Measurements from ENCODE around the gene COX8C.
A peak's percentile ranks its signal among the peaks of the same experiment; 100 is the strongest.
"Not testable (repeated sequence)": the region's sequence is repeated elsewhere in the genome, so short reads cannot be mapped to it uniquely, and the experiment has no call there.

The COX8C gene

DNA sequence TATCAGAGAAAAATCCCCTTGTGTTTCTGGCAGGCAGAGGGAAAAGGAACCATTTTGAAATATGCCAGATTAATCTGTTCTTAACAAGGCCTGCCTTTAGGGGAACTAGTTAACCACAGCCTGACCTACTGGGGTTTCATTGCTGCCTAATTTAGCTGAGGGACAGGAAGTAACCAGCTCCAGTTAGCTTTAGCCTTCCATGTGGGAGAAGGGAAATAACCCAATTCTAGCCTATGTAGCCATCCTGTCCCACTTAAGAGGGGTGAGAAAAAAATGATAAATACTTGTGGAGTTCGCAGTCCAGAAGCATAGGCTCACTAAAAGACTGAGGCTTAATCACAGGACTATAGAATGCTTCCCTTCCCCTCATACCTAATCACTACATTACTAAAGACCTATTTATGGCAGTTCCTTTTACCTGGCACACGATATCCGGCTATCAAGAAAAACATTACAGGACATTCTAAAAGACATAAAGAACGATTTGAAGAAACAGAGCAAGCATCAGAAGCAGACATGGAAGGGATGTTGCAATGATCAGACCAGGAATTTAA is 22.8 kb downstream of the COX8C start:
- H3K4me1 Mint-ChIP-seq, result peaks cover 35% of the 10 kb centered on the region
- H3K9me3 Mint-ChIP-seq, result peaks cover 17% of the 10 kb centered on the region
- peak overlapping the region; percentile 88 for H3K27ac Mint-ChIP-seq
- DNase-seq (ENCODE audit: low spot score in 2 of 2), result peak in 1 of 2 donors; percentile 47
- peak; percentile 96 for ATAC-seq (ENCODE audit: low read depth)
- no peaks in the 10 kb centered on the region for H3K27me3 Mint-ChIP-seq
- peak overlapping the region; percentile 40 for H3K4me3 Mint-ChIP-seq
- H3K36me3 Mint-ChIP-seq, result peaks cover 14% of the 10 kb centered on the region

DNA sequence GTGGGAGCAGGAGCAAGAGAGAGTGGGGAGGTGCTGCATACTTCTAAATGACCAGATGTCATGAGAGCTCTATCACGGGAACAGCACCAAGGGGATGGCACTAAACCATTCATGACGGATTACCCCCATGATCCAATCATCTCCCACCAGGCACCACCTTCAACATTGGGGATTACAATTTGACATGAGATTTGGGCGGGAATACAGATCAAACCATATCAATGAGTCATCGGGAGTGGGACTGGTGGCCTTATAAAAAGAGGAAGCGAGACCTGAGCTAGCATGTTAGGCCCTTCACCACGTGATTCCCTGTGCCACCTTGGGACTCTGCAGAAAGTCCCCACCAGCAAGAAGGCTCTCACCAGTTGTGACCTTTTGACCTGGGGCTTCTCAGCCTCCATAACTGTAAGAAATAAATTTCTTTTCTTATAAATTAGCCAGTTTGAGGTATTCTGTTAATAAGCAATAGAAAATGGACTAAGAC is 28.7 kb downstream of the COX8C start:
- peak; percentile 99 for ATAC-seq (ENCODE audit: low read depth)
- Mint-ChIP-seq H3K9me3 (peaks cover 15% of the 10 kb centered on the region), H3K27ac (peak overlapping the region; percentile 97), H3K4me3 (no peak overlapping the region), H3K36me3 (peaks cover 10% of the 10 kb centered on the region), H3K27me3 (no peaks in the 10 kb centered on the region), H3K4me1 (peaks cover 30% of the 10 kb centered on the region)
- peak; percentile 52 to 72 for DNase-seq (ENCODE audit: low spot score in 2 of 2)

DNA sequence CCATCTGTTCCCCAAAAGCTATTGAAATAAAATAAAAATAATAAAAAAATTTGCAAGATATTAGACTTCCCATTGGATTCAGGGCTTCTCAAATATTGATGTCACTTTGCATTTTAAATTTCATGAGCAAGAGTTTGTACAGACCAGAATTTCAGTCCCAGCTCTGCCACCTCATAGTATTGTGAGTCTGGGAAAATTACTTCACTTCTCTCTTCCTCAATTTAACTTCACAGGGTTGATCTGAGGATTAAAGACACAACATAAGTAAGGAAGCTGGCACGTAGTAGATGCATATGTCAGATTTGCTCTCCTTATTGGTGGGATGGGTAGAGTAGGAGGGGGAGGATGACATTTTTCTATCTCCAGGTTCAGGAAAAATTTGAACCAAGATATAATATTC is 32.8 kb downstream of the COX8C start:
- Mint-ChIP-seq H3K27ac (no peak overlapping the region), H3K27me3 (no peaks in the 10 kb centered on the region), H3K9me3 (peaks cover under 1% of the 10 kb centered on the region), H3K4me3 (no peak overlapping the region), H3K36me3 (no peaks in the 10 kb centered on the region), H3K4me1 (peaks cover 25% of the 10 kb centered on the region)
- DNase-seq (ENCODE audit: low spot score in 2 of 2) (no peak), ATAC-seq (ENCODE audit: low read depth) (no peak)

DNA sequence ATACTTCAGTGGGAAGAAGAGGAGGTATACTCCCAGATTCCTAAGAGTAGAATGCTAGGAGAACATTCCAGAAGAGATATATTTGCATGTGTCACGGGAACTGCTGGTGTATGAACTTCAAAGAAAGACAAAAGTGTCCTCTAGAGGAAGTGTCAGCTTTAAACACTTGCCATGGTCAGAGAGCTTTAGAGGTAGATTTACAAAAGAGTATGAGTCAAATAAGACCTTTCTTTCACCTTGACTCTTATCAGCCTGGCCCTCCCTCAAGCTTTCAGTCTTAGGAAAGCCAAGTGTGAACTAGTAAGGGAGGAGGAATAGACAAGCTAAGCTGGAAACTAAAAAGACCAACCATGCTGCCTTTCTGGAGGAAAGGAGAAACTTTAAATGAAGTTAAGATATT is 34.7 kb downstream of the COX8C start:
- Mint-ChIP-seq H3K27ac (no peak overlapping the region), H3K4me1 (peaks cover 15% of the 10 kb centered on the region), H3K9me3 (no peaks in the 10 kb centered on the region), H3K36me3 (no peaks in the 10 kb centered on the region), H3K27me3 (no peaks in the 10 kb centered on the region), H3K4me3 (no peak overlapping the region)
- DNase-seq (ENCODE audit: low spot score in 2 of 2), result no peak
- no peak for ATAC-seq (ENCODE audit: low read depth)

DNA sequence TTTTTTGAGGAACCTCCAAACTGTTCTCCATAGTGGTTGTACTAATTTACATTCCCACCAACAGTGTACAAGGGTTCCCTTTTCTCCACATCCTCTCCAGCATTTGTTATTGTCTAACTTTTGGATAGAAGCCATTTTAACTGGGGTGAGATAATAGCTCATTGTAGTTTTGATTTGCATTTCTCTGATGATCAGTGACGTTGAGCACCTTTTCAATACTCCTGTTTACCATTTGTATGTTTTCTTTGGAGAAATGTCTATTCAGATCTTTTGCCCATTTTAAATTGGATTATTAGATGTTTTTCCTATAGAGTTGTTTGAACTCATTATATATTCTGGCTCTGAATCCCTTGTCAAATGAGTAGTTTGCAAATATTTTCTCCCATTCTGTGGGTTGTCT is 37.3 kb downstream of the COX8C start:
- H3K9me3 Mint-ChIP-seq; ATAC-seq (ENCODE audit: low read depth); H3K27me3 Mint-ChIP-seq; H3K4me3 Mint-ChIP-seq; DNase-seq (ENCODE audit: low spot score in 2 of 2); H3K27ac Mint-ChIP-seq; H3K36me3 Mint-ChIP-seq: not testable (repeated sequence)
- H3K4me1 Mint-ChIP-seq, result peaks cover 15% of the 10 kb centered on the region

DNA sequence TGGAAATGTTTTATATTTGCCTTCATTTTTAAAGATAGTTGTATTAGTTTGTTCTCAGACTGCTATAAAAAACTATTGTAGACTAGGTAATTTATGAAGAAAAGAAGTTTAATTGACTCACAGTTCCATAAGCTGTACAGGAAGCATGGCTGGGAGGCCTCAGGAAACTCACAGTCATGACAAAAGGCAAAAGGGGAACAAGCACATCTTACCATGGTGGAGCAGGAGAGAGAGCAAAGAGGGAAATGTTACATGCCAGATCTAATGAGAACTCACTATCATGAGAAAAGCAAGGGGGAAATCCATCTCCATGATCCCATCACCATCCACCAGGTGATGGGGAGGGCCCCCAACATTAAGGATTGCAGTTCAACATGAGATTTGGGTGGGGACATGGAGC is 48.2 kb downstream of the COX8C start:
- no peak overlapping the region for H3K27ac Mint-ChIP-seq
- H3K36me3 Mint-ChIP-seq, result peaks cover 4% of the 10 kb centered on the region
- peaks cover 2% of the 10 kb centered on the region for H3K4me1 Mint-ChIP-seq
- DNase-seq (ENCODE audit: low spot score in 2 of 2) (no peak), ATAC-seq (ENCODE audit: low read depth) (no peak)
- peaks cover 1% of the 10 kb centered on the region for H3K27me3 Mint-ChIP-seq
- no peak overlapping the region for H3K4me3 Mint-ChIP-seq
- H3K9me3 Mint-ChIP-seq, result peaks cover 13% of the 10 kb centered on the region

DNA sequence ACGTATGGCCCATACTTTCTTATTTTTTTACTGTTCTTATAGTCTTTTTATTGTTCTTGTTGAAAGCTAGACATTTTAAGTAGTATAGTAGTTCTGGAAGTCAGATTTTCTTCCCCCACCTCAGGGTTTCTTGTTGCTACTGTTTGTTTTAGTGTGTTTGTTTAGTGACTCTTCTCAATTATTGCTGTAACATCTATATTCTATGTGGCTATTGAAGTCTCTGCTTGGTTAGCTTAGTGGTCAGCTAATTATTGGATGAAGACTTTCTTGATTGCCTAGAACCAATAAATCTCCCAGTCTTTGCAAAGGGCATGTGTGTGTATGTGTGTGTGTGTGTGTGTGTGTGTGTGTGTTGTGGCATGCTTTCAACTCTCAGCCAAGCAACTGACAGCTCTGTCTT is 49.5 kb downstream of the COX8C start:
- Mint-ChIP-seq H3K9me3 (peaks cover 13% of the 10 kb centered on the region), H3K27ac (no peak overlapping the region), H3K36me3 (peaks cover 8% of the 10 kb centered on the region), H3K27me3 (peaks cover 7% of the 10 kb centered on the region), H3K4me1 (peaks cover 2% of the 10 kb centered on the region), H3K4me3 (no peak overlapping the region)
- no peak for ATAC-seq (ENCODE audit: low read depth)
- DNase-seq (ENCODE audit: low spot score in 2 of 2), result no peak
